Measurements from ENCODE around the gene PRKCSH. TPM values are rescaled to one million over a fixed set of nuclear protein-coding genes. Genes with fewer than 3 reads are reported as not detected.

PRKCSH gene
- polyA plus RNA-seq, 3 donors = 24.9 to 172 (median 28.4) TPM

DNA sequence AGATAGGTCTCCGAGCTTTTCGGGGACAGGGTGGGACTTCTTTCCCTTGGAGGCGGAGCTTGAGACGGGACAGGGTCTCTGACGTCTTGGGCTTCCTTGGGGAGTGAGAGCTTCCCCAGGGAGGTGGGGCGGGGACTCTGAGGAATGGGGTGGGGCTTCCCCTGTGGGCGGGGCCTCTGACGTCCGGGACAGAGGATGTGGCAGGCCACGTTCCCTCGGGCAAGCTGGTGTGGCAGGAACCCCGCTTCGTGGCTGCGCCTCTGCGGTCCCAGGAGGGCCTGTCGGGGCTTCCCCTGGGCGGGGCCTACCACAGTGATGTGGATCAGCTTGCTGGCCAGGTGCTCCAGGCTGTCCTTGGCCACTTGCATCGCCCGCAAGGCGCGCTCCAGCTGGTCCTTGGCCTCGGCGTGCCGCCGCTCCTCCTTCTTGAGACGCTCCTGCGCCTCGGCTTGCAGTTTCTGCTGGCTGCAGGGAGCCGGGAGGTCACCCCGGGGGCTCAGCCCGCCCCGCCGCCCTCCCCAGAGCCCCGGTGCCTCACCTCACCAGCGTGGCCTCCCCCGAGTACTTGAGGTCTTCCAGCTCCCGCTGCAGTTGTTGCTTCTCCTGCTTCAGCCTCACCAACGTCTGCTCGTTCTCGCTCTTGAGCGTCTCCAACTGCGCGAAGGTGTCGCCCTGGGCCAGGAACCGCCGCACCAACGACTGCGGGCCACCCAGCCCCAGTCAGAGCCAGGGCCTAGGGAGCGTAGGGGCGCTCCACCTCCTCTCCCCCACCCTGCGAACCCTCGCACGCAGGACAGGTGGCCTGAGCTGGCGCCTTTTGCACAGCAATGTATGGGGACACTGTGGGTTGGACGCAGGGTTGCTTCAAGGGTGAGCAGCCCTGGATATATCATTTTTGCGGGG, 13.0 kb upstream of the PRKCSH start:
- Mint-ChIP-seq H3K9me3 (peaks cover 0 to 34% (median 13%) of the 10 kb centered on the region in 7 donors), H3K27ac (peak overlapping the region in 2 of 7 donors; percentile 11 to 78), H3K4me1 (peaks cover 43% of the 10 kb centered on the region), H3K36me3 (peaks cover 2 to 3% of the 10 kb centered on the region in 2 donors), H3K27me3 (ENCODE audit: low read depth in 3 of 3) (peaks cover 60 to 78% (median 69%) of the 10 kb centered on the region in 3 donors), H3K4me3 (peak overlapping the region; percentile 84 to 94)
- Histone ChIP-seq H3K9me3 (replicated peaks in 1 of 2; ENCODE audit: control insufficient read depth in 1 of 2, insufficient read depth in 1 of 2, low read length in 2 of 2) (peaks cover 3 to 18% of the 10 kb centered on the region in 2 donors), H3K27me3 (ENCODE audit: control insufficient read depth in 2 of 2, insufficient read depth in 2 of 2, low read length in 2 of 2) (peaks cover 39 to 66% of the 10 kb centered on the region in 2 donors), H3K4me2 (replicated peaks; ENCODE audit: extremely low read depth, low read length, poor library complexity, severe bottlenecking) (peak overlapping the region; percentile 96), H3K27ac (ENCODE audit: low read depth in 1 of 2, low read length in 2 of 2) (no peak overlapping the region), H3K79me2 (ENCODE audit: insufficient read depth, low read length) (no peaks in the 10 kb centered on the region), H3K4me1 (ENCODE audit: control insufficient read depth in 1 of 2, insufficient read depth in 2 of 2, low read length in 2 of 2) (peaks cover 37 to 47% of the 10 kb centered on the region in 2 donors), H3K9ac (ENCODE audit: insufficient read depth, low read length, poor library complexity, severe bottlenecking) (no peak overlapping the region), H2AFZ (ENCODE audit: insufficient read depth, low read depth, low read length, poor library complexity, severe bottlenecking) (peak overlapping the region; percentile 82), H3K36me3 (replicated peaks in 1 of 2; ENCODE audit: control insufficient read depth in 1 of 2, insufficient read depth in 2 of 2, low read length in 2 of 2) (no peaks in the 10 kb centered on the region), H3K4me3 (replicated peaks in 1 of 3; ENCODE audit: low read depth in 2 of 3, low read length in 3 of 3) (peak overlapping the region in 2 of 3 experiments; percentile 13 to 82), H4K20me1 (ENCODE audit: insufficient read depth, low read length) (no peaks in the 10 kb centered on the region)
- 2% methylated on average over 48 of the region's 56 CpGs for WGBS (ENCODE audit: insufficient coverage)
- TF ChIP-seq, protein P1, sequence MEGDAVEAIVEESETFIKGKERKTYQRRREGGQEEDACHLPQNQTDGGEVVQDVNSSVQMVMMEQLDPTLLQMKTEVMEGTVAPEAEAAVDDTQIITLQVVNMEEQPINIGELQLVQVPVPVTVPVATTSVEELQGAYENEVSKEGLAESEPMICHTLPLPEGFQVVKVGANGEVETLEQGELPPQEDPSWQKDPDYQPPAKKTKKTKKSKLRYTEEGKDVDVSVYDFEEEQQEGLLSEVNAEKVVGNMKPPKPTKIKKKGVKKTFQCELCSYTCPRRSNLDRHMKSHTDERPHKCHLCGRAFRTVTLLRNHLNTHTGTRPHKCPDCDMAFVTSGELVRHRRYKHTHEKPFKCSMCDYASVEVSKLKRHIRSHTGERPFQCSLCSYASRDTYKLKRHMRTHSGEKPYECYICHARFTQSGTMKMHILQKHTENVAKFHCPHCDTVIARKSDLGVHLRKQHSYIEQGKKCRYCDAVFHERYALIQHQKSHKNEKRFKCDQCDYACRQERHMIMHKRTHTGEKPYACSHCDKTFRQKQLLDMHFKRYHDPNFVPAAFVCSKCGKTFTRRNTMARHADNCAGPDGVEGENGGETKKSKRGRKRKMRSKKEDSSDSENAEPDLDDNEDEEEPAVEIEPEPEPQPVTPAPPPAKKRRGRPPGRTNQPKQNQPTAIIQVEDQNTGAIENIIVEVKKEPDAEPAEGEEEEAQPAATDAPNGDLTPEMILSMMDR (IDR thresholded peaks at IDR 0.05) = no peak
- peak; percentile 46 to 76 (median 63) for DNase-seq
- intact Hi-C loops (cut with micrococcal nuclease) = loop anchor here (5.0 kb wide), 1 partner anchor 40 kb away; the partner anchor contains the start of gene EPOR (in 2 of the 2)

DNA sequence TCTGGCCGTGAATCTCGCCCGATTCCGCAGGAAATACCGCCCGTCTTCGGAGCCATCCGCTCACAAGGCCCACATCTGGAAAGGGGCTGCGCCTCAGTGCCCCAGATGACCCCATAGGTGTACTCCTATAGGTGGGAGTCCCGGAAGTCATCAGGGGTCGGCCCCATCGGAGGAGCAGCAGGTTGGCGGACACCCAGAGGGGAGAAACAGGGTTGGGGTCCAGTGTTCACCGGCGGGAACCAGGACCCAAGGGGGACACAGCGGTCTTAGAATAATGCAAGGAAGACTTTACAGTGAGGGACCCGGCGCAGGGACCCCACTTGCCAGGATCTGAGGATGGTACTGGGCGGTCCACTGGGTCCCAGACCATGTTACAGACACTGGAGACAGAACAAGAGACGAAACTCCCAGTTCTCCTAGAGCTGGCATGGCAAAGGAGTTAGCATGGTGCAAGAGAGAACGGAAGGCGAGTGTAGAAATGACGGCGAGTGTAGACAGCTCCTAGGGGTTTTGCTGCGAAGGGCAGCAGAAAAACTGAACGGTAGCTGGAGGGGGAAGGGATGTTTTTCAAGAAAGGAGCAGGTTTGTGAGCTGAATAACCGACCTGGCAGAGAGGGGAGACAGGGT, 12.2 kb upstream of the PRKCSH start:
- no peaks in the 10 kb centered on the region for H4K20me1 ChIP-seq (ENCODE audit: insufficient read depth, low read length)
- H3K9ac ChIP-seq (ENCODE audit: insufficient read depth, low read length, poor library complexity, severe bottlenecking) = no peak overlapping the region
- intact Hi-C loops (cut with micrococcal nuclease) = loop anchor here (5.0 kb wide), 1 partner anchor 41 kb away; the partner anchor contains the start of gene EPOR (in 2 of the 2)
- TF ChIP-seq, protein P1 (IDR thresholded peaks at IDR 0.05) = no peak
- peaks cover 0 to 31% (median 13%) of the 10 kb centered on the region in 7 donors for H3K9me3 Mint-ChIP-seq
- H3K36me3 Mint-ChIP-seq = peaks cover 2 to 3% of the 10 kb centered on the region in 2 donors
- H3K4me1 Mint-ChIP-seq = peaks cover 41% of the 10 kb centered on the region
- H3K9me3 ChIP-seq (replicated peaks in 1 of 2; ENCODE audit: control insufficient read depth in 1 of 2, insufficient read depth in 1 of 2, low read length in 2 of 2) = peaks cover 3 to 18% of the 10 kb centered on the region in 2 donors
- no peaks in the 10 kb centered on the region for H3K36me3 ChIP-seq (replicated peaks in 1 of 2; ENCODE audit: control insufficient read depth in 1 of 2, insufficient read depth in 2 of 2, low read length in 2 of 2)
- H3K4me2 ChIP-seq (replicated peaks; ENCODE audit: extremely low read depth, low read length, poor library complexity, severe bottlenecking) = no peak overlapping the region
- H3K27ac Mint-ChIP-seq = no peak overlapping the region
- peaks cover 51 to 69% (median 61%) of the 10 kb centered on the region in 3 donors for H3K27me3 Mint-ChIP-seq (ENCODE audit: low read depth in 3 of 3)
- no peak overlapping the region for H2AFZ ChIP-seq (ENCODE audit: insufficient read depth, low read depth, low read length, poor library complexity, severe bottlenecking)
- H3K4me3 Mint-ChIP-seq = peak overlapping the region in 1 of 2 donors; percentile 94
- H3K27ac ChIP-seq (ENCODE audit: low read depth in 1 of 2, low read length in 2 of 2) = no peak overlapping the region
- WGBS (ENCODE audit: insufficient coverage) = 39% methylated on average over 27 of the region's 27 CpGs
- no peaks in the 10 kb centered on the region for H3K79me2 ChIP-seq (ENCODE audit: insufficient read depth, low read length)
- H3K4me3 ChIP-seq (replicated peaks in 1 of 3; ENCODE audit: low read depth in 2 of 3, low read length in 3 of 3) = no peak overlapping the region
- H3K4me1 ChIP-seq (ENCODE audit: control insufficient read depth in 1 of 2, insufficient read depth in 2 of 2, low read length in 2 of 2) = peaks cover 37 to 47% of the 10 kb centered on the region in 2 donors
- H3K27me3 ChIP-seq (ENCODE audit: control insufficient read depth in 2 of 2, insufficient read depth in 2 of 2, low read length in 2 of 2) = peaks cover 34 to 58% of the 10 kb centered on the region in 2 donors
- no peak for DNase-seq
